ENCODE data around the gene TFR2.

DNA sequence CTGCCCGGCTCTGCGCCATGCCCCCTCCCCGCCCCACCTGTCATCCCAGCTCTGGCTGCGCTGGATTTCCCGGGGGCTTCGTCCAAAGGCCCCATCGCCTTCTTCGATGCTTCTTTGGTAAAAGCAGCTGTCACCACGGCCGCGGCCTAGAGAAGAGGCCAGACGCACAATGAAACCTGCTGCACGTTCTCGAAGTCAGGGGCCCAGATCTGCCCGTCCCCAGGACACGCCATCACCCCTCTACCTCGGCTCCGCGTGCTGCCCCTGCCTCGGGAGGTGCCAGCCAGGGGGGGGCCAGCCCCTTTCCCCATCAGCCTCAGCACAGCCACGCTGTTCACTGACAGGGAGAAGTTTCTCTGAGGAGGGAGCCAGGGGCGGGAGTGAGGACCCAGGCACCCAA lies 45.9 kb upstream of the TFR2 start:
- TF ChIP-seq ELF4 (CRISPR knock-in tag; IDR thresholded peaks at IDR 0.05; ENCODE audit: low read depth), result no peak
- TF ChIP-seq, protein P1, sequence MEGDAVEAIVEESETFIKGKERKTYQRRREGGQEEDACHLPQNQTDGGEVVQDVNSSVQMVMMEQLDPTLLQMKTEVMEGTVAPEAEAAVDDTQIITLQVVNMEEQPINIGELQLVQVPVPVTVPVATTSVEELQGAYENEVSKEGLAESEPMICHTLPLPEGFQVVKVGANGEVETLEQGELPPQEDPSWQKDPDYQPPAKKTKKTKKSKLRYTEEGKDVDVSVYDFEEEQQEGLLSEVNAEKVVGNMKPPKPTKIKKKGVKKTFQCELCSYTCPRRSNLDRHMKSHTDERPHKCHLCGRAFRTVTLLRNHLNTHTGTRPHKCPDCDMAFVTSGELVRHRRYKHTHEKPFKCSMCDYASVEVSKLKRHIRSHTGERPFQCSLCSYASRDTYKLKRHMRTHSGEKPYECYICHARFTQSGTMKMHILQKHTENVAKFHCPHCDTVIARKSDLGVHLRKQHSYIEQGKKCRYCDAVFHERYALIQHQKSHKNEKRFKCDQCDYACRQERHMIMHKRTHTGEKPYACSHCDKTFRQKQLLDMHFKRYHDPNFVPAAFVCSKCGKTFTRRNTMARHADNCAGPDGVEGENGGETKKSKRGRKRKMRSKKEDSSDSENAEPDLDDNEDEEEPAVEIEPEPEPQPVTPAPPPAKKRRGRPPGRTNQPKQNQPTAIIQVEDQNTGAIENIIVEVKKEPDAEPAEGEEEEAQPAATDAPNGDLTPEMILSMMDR (IDR thresholded peaks at IDR 0.05), result no peak
- TF ChIP-seq, protein P2, sequence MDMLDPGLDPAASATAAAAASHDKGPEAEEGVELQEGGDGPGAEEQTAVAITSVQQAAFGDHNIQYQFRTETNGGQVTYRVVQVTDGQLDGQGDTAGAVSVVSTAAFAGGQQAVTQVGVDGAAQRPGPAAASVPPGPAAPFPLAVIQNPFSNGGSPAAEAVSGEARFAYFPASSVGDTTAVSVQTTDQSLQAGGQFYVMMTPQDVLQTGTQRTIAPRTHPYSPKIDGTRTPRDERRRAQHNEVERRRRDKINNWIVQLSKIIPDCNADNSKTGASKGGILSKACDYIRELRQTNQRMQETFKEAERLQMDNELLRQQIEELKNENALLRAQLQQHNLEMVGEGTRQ (CRISPR knock-in tag; IDR thresholded peaks at IDR 0.05), result no peak
- no peak for TF ChIP-seq NFE2L1 (CRISPR knock-in tag; IDR thresholded peaks at IDR 0.05)
- TF ChIP-seq, protein P3, sequence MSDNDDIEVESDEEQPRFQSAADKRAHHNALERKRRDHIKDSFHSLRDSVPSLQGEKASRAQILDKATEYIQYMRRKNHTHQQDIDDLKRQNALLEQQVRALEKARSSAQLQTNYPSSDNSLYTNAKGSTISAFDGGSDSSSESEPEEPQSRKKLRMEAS (CRISPR knock-in tag; IDR thresholded peaks at IDR 0.05), result no peak
- TF ChIP-seq, protein P4, sequence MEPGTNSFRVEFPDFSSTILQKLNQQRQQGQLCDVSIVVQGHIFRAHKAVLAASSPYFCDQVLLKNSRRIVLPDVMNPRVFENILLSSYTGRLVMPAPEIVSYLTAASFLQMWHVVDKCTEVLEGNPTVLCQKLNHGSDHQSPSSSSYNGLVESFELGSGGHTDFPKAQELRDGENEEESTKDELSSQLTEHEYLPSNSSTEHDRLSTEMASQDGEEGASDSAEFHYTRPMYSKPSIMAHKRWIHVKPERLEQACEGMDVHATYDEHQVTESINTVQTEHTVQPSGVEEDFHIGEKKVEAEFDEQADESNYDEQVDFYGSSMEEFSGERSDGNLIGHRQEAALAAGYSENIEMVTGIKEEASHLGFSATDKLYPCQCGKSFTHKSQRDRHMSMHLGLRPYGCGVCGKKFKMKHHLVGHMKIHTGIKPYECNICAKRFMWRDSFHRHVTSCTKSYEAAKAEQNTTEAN (CRISPR knock-in tag; IDR thresholded peaks at IDR 0.05), result no peak
- TF ChIP-seq, protein P5, sequence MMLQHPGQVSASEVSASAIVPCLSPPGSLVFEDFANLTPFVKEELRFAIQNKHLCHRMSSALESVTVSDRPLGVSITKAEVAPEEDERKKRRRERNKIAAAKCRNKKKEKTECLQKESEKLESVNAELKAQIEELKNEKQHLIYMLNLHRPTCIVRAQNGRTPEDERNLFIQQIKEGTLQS (CRISPR knock-in tag; conservative IDR thresholded peaks at IDR 0.05), result no peak
- TF ChIP-seq ZNF138 (CRISPR knock-in tag; conservative IDR thresholded peaks at IDR 0.05), result no peak
- no peak for TF ChIP-seq JUN (CRISPR knock-in tag; IDR thresholded peaks at IDR 0.05)
- TF ChIP-seq, protein P6, sequence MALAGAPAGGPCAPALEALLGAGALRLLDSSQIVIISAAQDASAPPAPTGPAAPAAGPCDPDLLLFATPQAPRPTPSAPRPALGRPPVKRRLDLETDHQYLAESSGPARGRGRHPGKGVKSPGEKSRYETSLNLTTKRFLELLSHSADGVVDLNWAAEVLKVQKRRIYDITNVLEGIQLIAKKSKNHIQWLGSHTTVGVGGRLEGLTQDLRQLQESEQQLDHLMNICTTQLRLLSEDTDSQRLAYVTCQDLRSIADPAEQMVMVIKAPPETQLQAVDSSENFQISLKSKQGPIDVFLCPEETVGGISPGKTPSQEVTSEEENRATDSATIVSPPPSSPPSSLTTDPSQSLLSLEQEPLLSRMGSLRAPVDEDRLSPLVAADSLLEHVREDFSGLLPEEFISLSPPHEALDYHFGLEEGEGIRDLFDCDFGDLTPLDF (CRISPR knock-in tag; IDR thresholded peaks at IDR 0.05), result no peak
